Ovary (tissue), 9 donors: ENCODE measurements around the gene RIN3. TPM values are rescaled to one million over a fixed set of nuclear protein-coding genes. Genes with fewer than 3 reads are reported as not detected.

Experiments
- DNase-seq, 5 donors: peaks; one replicate each; pipeline ENCODE4 v3.0.0-alpha.2; 2019 to 2020
- H3K27ac ChIP-seq, 2 donors: fragments of 200-600 bp; one replicate each; pipeline versions ENCODE4 v1.5.1 to v1.8.0; 2019 to 2022
- H3K27me3 ChIP-seq: fragments of 200-600 bp; one replicate; pipeline ENCODE4 v1.8.0; 2022
- H3K36me3 ChIP-seq: fragments of 200-600 bp; sonication (generic); one replicate; pipeline ENCODE4 v1.5.1; 2019
- H3K4me1 ChIP-seq: one replicate; pipeline ENCODE4 v1.8.1; 2013; ENCODE audit warnings: mild to moderate bottlenecking, moderate library complexity; ENCODE audit not compliant: insufficient read depth
- H3K4me3 ChIP-seq: fragments of 200-600 bp; sonication (generic); one replicate; pipeline ENCODE4 v1.5.1; 2017
- H3K9me3 ChIP-seq, 2 donors: fragments of 200-600 bp in 1 of 2; sonication (generic) in 1 of 2; one replicate each; pipeline versions ENCODE4 v1.5.1 to v1.8.1; 2013 to 2019; ENCODE audit warnings: mild to moderate bottlenecking in 1 of 2, moderate library complexity in 1 of 2
- CTCF ChIP-seq, 3 donors: fragments of 450-650 bp in 2 of 3; fragments of 200-600 bp in 1 of 3; IDR thresholded peaks; one replicate each; pipeline versions ENCODE4 v1.5.1 to v1.8.0; 2016 to 2022; ENCODE audit warnings: antibody characterized with exemption in 3 of 3, mild to moderate bottlenecking in 1 of 3
- EP300 ChIP-seq: sonication (generic); formaldehyde crosslinking; IDR thresholded peaks from one replicate; pipeline ENCODE4 v1.6.1; 2017; ENCODE audit warnings: antibody characterized with exemption
- POLR2A ChIP-seq: fragments of 450-650 bp; IDR thresholded peaks from one replicate; pipeline ENCODE4 v1.6.1; 2017; ENCODE audit warnings: antibody characterized with exemption, mild to moderate bottlenecking, moderate library complexity
- whole genome bisulfite sequencing, 3 donors: extraction: QIAGEN DNeasy Blood & Tissue Kit in 1 of 3; methylation state at CpG; one replicate each; pipeline versions ENCODE4 v1.1.5 to v1.1.7; 2013 to 2017; 5-methylcytosine and 5-hydroxymethylcytosine counted together
- intact Hi-C, 4 donors: fragments of 100-400 bp; cut with DNase I; formaldehyde crosslinking; loops; one replicate each; pipeline versions ENCODE4 v1.11.0 to v1.15.1; 2022 to 2023
- polyA plus RNA-seq, 2 donors: library from polyadenylated mRNA; stranded (reverse); fragments of 200-250 nt in 1 of 2; fragments of 350-450 nt in 1 of 2; fragmentation: Illumina TruSeq in 1 of 2; extraction: RNeasy Lipid Tissue Mini Kit (QIAGEN cat#74804) in 1 of 2; gene quantifications; one replicate each; pipeline ENCODE4 v1.2.3, GENCODE V29; 2013 to 2014
- total RNA-seq, 7 donors: library from RNA; depleted of rRNA in 2 of 7; stranded (reverse); fragments of >200 nt in 2 of 7; fragmentation: NEBNext Ultra II Directional in 3 of 7; extraction: Animal tissue kit (Norgen Biotek cat#: 25700) in 3 of 7; gene quantifications; one replicate each; pipeline versions ENCODE4 v1.1.0 to v1.2.4, GENCODE V29; 2016 to 2023
- donor health status: DM: no; HTN: no; CAD: no; lungs with moderate emphysema.
- donor health status: DM: no; HTN: no; CAD: no.
- donor health status: Bipolar disorder and iron deficiency.
- donor health status: DM: yes; HTN: yes; CAD: no.
- donor health status: DM: no; HTN: no; CAD: no.
- donor health status: DM: yes; HTN: yes; CAD: no.

Gene RIN3
- total and polyA plus RNA-seq, 9 donors = 3.8 to 27.9 (median 13.9) TPM

- Histone ChIP-seq H3K27ac (no peak overlapping the region), H3K4me3 (no peak overlapping the region), H3K9me3 (no peaks in the 10 kb centered on the region), H3K27me3 (no peaks in the 10 kb centered on the region), H3K36me3 (no peaks in the 10 kb centered on the region), H3K4me1 (peaks cover 2% of the 10 kb centered on the region)
- intact Hi-C loops = no loop called here
- TF ChIP-seq POLR2A (no peak), CTCF (IDR thresholded peaks at IDR 0.05) (no peak), EP300 (no peak)
- WGBS, 3 donors = 89 to 95% (median 95%) methylated on average over 6 of the region's 6 CpGs
- DNase-seq = no peak
These were observed 221.8 kb downstream of the RIN3 start for GRCh38 chr14:92735344-92735743.

- no peak for DNase-seq
- Histone ChIP-seq H3K9me3 (no peaks in the 10 kb centered on the region), H3K4me3 (no peak overlapping the region), H3K4me1 (peaks cover 2% of the 10 kb centered on the region), H3K27me3 (no peaks in the 10 kb centered on the region), H3K27ac (no peak overlapping the region), H3K36me3 (no peaks in the 10 kb centered on the region)
- TF ChIP-seq POLR2A = no peak
- TF ChIP-seq CTCF (IDR thresholded peaks at IDR 0.05) = no peak
- no peak for TF ChIP-seq EP300
- WGBS, 3 donors = 46 to 50% (median 49%) methylated on average over 4 of the region's 4 CpGs
- intact Hi-C loops = no loop called here
These were observed 223.6 kb downstream of the RIN3 start for GRCh38 chr14:92737206-92737605.

GRCh38 chr14:92737619-92738188 is 224.1 kb downstream of the RIN3 start:
- intact Hi-C loops = no loop called here
- no peak overlapping the region for H3K4me3 ChIP-seq
- no peak overlapping the region for H3K27ac ChIP-seq
- H3K9me3 ChIP-seq = no peaks in the 10 kb centered on the region
- no peaks in the 10 kb centered on the region for H3K36me3 ChIP-seq
- 80 to 85% (median 82%) methylated on average over 4 of the region's 4 CpGs for WGBS, 3 donors
- no peaks in the 10 kb centered on the region for H3K27me3 ChIP-seq
- peaks cover 2% of the 10 kb centered on the region for H3K4me1 ChIP-seq
- TF ChIP-seq EP300 = no peak
- DNase-seq = no peak

Other genes starting within 250 kb of the RIN3 start
- gene SLC24A4, start 190.6 kb upstream of the RIN3 start, total RNA-seq = under 1 TPM; 0.11 to 0.61 (median 0.24) TPM
- gene SLC24A4, start 190.6 kb upstream of the RIN3 start, polyA plus RNA-seq = under 1 TPM; 0.10 to 0.98 TPM
- 10 to 100 TPM; 27.3 to 57.2 (median 43.5) TPM for gene LGMN, start 234.8 kb downstream of the RIN3 start, total RNA-seq
- 100 to 1,000 TPM in 1 of 2 donors, 10 to 100 TPM in 1; 49.1 to 231 TPM for gene LGMN, start 234.8 kb downstream of the RIN3 start, polyA plus RNA-seq